Measurements from ENCODE around the gene KRT14. TPM values are rescaled to one million over a fixed set of nuclear protein-coding genes. Genes with fewer than 3 reads are reported as not detected.

KRT14 gene
- polyA plus RNA-seq, 3 donors, result not detected

GRCh38 chr17:41634639-41635038 is 47.9 kb upstream of the KRT14 start:
- peaks cover 9% of the 10 kb centered on the region for H3K4me1 Mint-ChIP-seq
- H3K4me1 ChIP-seq (ENCODE audit: control insufficient read depth in 1 of 2, insufficient read depth in 2 of 2, low read length in 2 of 2), result peaks cover 4 to 7% of the 10 kb centered on the region in 2 donors

DNA sequence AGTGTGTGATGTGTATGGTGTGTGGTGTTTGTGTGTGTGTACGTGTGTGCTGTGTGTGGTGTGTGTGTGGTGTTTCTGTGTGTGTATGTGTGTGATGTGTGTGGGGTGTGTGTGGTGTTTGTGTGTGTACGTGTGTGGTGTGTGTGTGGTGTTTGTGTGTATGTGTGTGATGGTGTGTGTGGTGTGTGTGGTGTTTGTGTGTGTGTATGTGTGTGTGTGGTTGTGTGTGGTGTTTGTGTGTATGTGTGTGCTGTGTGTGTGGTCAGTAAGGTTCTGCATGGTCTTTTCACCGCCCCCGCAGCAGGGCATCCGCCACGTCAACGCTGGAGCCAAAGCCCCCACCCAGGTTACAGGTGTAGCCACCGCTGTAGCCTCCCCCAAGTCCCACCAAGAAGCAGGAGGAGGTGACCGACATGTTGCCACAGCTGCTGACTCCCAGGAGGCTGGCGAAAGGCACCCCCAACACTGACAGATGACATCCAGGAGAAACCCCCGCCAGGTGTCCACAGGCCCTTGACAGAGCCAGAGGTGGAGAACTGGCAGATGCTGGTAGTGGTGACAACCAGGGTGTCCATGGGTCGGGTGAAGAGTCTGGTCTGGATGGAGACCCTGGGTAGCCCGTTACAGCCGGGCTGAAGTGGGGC is 47.0 kb upstream of the KRT14 start:
- Histone ChIP-seq H3K9me3 (replicated peaks in 1 of 2; ENCODE audit: control insufficient read depth in 1 of 2, insufficient read depth in 1 of 2, low read length in 2 of 2) (no peaks in the 10 kb centered on the region), H3K4me3 (replicated peaks in 1 of 3; ENCODE audit: low read depth in 2 of 3, low read length in 3 of 3) (no peak overlapping the region), H3K79me2 (ENCODE audit: insufficient read depth, low read length) (no peaks in the 10 kb centered on the region), H3K36me3 (replicated peaks in 1 of 2; ENCODE audit: control insufficient read depth in 1 of 2, insufficient read depth in 2 of 2, low read length in 2 of 2) (no peaks in the 10 kb centered on the region), H4K20me1 (ENCODE audit: insufficient read depth, low read length) (no peaks in the 10 kb centered on the region), H3K4me2 (replicated peaks; ENCODE audit: extremely low read depth, low read length, poor library complexity, severe bottlenecking) (no peak overlapping the region), H3K4me1 (ENCODE audit: control insufficient read depth in 1 of 2, insufficient read depth in 2 of 2, low read length in 2 of 2) (no peaks in the 10 kb centered on the region), H3K27ac (ENCODE audit: low read depth in 1 of 2, low read length in 2 of 2) (no peak overlapping the region), H2AFZ (ENCODE audit: insufficient read depth, low read depth, low read length, poor library complexity, severe bottlenecking) (no peak overlapping the region), H3K9ac (ENCODE audit: insufficient read depth, low read length, poor library complexity, severe bottlenecking) (no peak overlapping the region), H3K27me3 (ENCODE audit: control insufficient read depth in 2 of 2, insufficient read depth in 2 of 2, low read length in 2 of 2) (no peaks in the 10 kb centered on the region)
- 83% methylated on average over 10 of the region's 14 CpGs for WGBS (ENCODE audit: insufficient coverage)
- H3K9me3 Mint-ChIP-seq, result no peaks in the 10 kb centered on the region
- peaks cover 0 to 4% (median 0%) of the 10 kb centered on the region in 3 donors for H3K27me3 Mint-ChIP-seq (ENCODE audit: low read depth in 3 of 3)
- DNase-seq, result no peak
- no peaks in the 10 kb centered on the region for H3K36me3 Mint-ChIP-seq
- H3K4me1 Mint-ChIP-seq, result peaks cover 2% of the 10 kb centered on the region
- intact Hi-C loops (cut with micrococcal nuclease), result no loop called here
- H3K27ac Mint-ChIP-seq, result no peak overlapping the region
- H3K4me3 Mint-ChIP-seq, result no peak overlapping the region
- TF ChIP-seq CTCF (IDR thresholded peaks at IDR 0.05), result no peak

More at GRCh38 chr17:41634639-41635038, 47.9 kb upstream of the KRT14 start:
- Mint-ChIP-seq H3K9me3 (no peaks in the 10 kb centered on the region), H3K4me3 (no peak overlapping the region), H3K27me3 (ENCODE audit: low read depth in 3 of 3) (peaks cover 0 to 4% (median 0%) of the 10 kb centered on the region in 3 donors), H3K36me3 (no peaks in the 10 kb centered on the region), H3K27ac (peak overlapping the region in 1 of 7 donors; percentile 37)
- no peaks in the 10 kb centered on the region for H3K36me3 ChIP-seq (replicated peaks in 1 of 2; ENCODE audit: control insufficient read depth in 1 of 2, insufficient read depth in 2 of 2, low read length in 2 of 2)
- no peak overlapping the region for H3K4me2 ChIP-seq (replicated peaks; ENCODE audit: extremely low read depth, low read length, poor library complexity, severe bottlenecking)
- no peak for DNase-seq
- H3K9ac ChIP-seq (ENCODE audit: insufficient read depth, low read length, poor library complexity, severe bottlenecking), result no peak overlapping the region
- no peaks in the 10 kb centered on the region for H4K20me1 ChIP-seq (ENCODE audit: insufficient read depth, low read length)
- no peak overlapping the region for H2AFZ ChIP-seq (ENCODE audit: insufficient read depth, low read depth, low read length, poor library complexity, severe bottlenecking)
- no peaks in the 10 kb centered on the region for H3K79me2 ChIP-seq (ENCODE audit: insufficient read depth, low read length)
- intact Hi-C loops (cut with micrococcal nuclease), result no loop called here
- H3K4me3 ChIP-seq (replicated peaks in 1 of 3; ENCODE audit: low read depth in 2 of 3, low read length in 3 of 3), result no peak overlapping the region
- no peak for TF ChIP-seq CTCF (IDR thresholded peaks at IDR 0.05)
- no peaks in the 10 kb centered on the region for H3K9me3 ChIP-seq (replicated peaks in 1 of 2; ENCODE audit: control insufficient read depth in 1 of 2, insufficient read depth in 1 of 2, low read length in 2 of 2)
- H3K27ac ChIP-seq (ENCODE audit: low read depth in 1 of 2, low read length in 2 of 2), result no peak overlapping the region
- 90% methylated on average over 4 of the region's 7 CpGs for WGBS (ENCODE audit: insufficient coverage)
- H3K27me3 ChIP-seq (ENCODE audit: control insufficient read depth in 2 of 2, insufficient read depth in 2 of 2, low read length in 2 of 2), result no peaks in the 10 kb centered on the region
